Activated gamma-delta T cell (primary cell): ENCODE measurements around the gene GGT5.
"Not testable (repeated sequence)": the region's sequence is repeated elsewhere in the genome, so short reads cannot be mapped to it uniquely, and the experiment has no call there.

ENCODE experiments used
- DNase-seq: peaks from one replicate; lab custom pipeline; 2025; lab: John Stamatoyannopoulos, UW

The GGT5 gene

GRCh38 chr22:24182900-24183246 lies 62.0 kb downstream of the GGT5 start:
- DNase-seq = not testable (repeated sequence)

GRCh38 chr22:24181996-24182899 lies 62.6 kb downstream of the GGT5 start:
- no peak for DNase-seq

DNA sequence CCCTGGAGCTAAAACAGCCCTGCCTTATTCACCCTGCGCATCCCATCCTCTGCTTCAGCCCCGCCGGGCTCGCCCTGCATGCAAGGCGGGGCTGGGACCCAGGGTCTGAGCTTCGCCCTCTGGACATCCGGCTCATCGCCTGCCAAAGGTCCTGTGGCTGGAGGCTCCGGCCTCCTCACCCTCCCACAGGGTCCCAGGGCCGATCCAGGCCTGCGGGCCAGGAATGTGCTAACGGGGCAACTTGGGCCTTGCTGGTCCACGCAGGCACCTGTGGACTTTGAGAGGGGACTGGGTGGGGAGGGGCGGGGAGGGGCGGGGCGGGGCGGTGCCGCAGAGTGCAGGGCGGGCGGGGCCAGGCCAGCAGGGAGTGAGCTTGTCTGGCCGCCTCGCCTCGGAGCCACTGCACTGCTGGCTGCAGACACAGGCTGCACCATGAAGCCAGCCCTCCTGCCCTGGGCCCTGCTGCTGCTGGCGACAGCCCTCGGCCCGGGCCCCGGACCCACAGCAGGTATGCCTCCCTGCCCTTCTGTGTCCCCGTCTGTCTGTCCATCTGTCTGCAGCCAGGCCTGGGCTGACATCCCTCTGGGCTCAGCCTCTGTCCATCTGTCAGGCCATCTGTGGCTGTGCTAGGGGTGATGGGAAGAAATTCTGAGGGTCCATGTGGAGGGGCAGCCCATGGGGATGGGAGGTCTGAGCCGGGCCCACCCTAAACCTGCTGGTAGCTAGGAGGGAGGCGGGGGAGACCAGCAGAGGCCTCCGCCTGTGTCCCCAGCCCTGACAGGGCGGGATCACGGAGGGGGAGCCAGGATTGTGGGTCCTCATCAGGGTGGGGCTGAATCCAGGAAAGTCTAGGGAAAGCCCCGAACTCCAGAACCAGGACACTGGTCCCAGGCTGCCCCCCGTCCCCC lies 63.5 kb downstream of the GGT5 start, which contains the start of gene SUSD2:
Gene SUSD2, plus strand, starts transcription at position 400 of the 908 bp plus-strand sequence. Its CDS starts 33 bp downstream, at position 433.
- no peak for DNase-seq

GRCh38 chr22:24180316-24181087 lies 64.4 kb downstream of the GGT5 start:
- no peak for DNase-seq

- DNase-seq = no peak
Observed at GRCh38 chr22:24179478-24180210, 65.2 kb downstream of the GGT5 start.

DNA sequence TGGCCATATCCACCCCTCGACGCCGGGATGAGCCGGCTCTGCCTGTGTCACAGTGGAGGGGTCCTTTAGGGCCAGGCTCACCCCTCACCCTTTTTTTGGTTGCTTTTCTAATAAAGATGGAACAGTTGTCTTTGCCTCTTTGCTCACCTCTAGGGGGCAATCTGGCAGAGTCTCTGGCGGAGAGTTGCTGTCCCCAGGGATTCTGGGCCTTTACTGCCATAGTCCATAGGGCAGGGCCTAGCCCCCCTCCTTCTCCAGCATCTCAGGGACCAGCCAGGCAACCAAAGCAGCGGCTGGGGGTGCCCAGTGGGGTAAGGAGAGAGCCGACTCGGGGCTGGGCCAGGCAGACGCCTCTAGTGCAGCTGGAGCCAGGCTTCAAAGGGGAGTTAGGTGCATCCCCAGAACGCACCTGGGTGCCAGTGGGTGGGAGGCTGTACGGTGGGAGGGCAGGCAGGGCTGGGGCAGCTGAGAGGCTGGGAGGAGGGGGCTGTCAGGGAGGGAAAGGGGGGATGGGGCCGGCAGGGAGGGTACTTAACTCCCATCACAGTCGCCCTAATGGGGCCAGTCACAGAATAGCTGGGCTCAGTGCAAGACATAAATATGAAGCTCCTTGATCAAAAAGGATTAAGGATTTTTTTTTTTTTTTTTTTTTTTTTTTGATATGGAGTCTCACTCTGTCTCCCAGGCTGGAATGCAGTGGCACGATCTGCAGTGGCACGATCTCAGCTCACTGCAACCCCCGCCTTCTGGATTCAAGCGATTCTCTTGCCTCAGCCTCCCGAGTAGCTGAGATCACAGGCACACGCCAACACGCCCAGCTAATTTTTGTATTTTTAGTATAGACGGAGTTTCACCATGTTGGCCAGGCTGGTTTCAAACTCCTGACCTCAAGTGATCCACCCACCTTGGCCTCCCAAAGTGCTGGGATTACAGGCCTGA lies 66.1 kb downstream of the GGT5 start:
- no peak for DNase-seq

GRCh38 chr22:24178021-24178431 lies 66.9 kb downstream of the GGT5 start:
- no peak for DNase-seq

- no peak for DNase-seq
Observed at GRCh38 chr22:24177456-24177855, 67.4 kb downstream of the GGT5 start.

DNA sequence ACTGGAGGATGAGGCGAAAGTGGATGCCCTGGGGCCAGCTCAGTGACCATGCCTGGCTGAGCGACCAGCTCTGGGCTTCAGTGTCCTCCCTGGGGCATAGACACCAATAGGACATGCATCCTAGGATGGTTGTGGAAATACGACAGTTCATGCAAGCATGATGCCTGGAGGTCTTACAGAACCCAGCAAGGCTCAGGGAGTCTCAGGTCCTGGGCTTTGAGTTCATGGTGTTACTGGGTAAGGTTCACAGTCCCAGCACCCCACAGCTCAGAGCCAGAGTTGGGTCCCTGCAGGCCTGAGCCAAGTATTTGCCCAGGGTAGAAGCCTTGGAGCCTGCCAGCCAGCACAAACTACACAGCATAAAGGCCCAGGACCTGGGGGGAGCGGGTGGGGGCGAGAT lies 67.8 kb downstream of the GGT5 start:
- no peak for DNase-seq

GRCh38 chr22:24176630-24177029 lies 68.3 kb downstream of the GGT5 start:
- no peak for DNase-seq

- no peak for DNase-seq
Observed at GRCh38 chr22:24176040-24176439, 68.8 kb downstream of the GGT5 start.

DNA sequence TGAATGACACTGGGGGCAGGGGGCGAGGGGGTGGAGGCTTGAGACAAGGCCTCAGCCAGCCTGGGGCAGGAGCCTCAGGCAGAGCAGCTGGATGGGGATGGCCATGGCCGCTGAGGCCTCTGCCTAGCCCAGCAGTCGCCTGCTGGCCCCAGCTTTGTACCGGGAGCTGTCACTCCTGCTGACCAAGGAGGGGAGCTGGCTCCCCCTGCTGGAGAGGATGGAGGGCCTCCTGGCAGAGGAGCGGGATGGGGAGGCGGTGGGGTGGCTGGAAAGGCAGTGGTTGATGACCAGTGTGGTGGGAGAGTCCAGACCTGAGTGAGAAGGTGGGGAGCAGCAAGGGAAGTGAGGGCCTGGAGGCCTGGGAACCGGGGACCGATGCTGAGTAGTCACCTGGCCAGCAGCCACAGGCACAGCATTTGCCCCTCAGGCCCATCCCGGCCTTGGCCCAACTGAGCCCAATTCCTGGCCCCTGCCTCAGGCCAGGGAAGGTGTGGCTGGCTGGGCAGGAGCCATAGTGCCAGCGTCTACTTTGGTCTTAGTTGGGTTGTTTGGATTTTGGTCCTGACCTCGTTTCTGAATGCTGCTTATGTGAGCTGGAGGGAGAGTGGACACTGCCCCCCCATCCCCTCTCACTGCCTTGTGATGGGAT lies 69.6 kb downstream of the GGT5 start:
- DNase-seq = no peak

DNA sequence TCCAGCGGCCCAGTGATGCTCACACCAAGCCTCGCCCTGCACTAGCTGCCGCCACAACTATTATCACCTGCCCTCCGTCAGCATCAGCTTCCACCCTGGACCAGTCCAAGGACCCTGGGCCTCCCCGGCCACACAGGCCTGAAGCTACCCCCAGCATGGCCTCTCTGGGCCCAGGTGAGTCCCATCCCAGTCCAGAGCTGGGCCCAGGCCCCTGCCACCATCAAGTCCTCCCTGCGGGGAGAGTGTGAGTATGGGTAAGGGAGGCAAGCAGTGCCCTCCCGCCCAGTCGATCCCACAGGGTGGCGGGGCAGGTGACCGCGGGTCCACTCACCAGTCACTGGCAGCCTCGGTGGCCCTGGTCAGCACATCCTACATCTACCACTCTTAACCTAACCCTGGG lies 73.1 kb downstream of the GGT5 start:
- no peak for DNase-seq

DNA sequence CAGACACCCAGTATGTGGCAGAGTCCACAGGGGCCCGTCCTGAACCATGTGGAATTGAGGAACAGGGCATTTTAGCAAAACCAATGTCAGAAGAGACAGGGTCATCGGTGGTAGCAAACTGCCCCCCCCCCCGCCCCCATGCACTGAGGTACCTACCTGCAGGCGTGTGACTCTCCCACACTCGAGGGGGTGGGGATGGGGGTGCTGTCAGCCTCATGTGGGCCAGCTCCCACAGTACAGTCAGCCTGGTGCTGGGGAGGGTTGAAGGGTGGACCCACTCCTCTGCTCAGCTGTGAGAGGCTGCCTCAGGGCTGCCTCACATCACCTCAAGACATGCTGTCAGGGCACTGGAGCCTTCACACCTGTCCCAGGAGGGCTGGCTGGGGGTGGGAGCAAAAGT lies 74.2 kb downstream of the GGT5 start:
- DNase-seq = no peak

- DNase-seq = no peak
Observed at GRCh38 chr22:24170188-24170587, 74.7 kb downstream of the GGT5 start.
